SK-N-SH (cell line): ENCODE measurements around the gene TANGO6. TPM values are rescaled to one million over a fixed set of nuclear protein-coding genes. Genes with fewer than 3 reads are reported as not detected.

Experiments used
- CTCF ChIA-PET: fragments of 300-600, 350-600 bp; formaldehyde crosslinking; extraction: SDS; loops from one replicate; lab custom pipeline; 2021; lab: Yijun Ruan, JAX
- POLR2A ChIA-PET: fragments of 350-600 bp; sonication (Branson Sonifier 250); formaldehyde crosslinking; extraction: SDS; loops from one replicate; lab custom pipeline; 2020; ENCODE audit warnings: antibody characterized with exemption, inconsistent platforms; lab: Yijun Ruan, JAX
- DNase-seq: peaks from one replicate; pipeline ENCODE4 v3.0.0; 2012
- H2AFZ ChIP-seq: fragments of 200-600 bp; sonication (generic); 2 replicates; pipeline ENCODE4 v1.8.1; 2016; ENCODE audit warnings: antibody characterized with exemption, mild to moderate bottlenecking, low read depth
- H3F3A ChIP-seq: fragments of 200-600 bp; sonication (generic); replicated peaks from 2 replicates; pipeline ENCODE3; 2016; ENCODE audit warnings: antibody characterized with exemption, mild to moderate bottlenecking; ENCODE audit not compliant: insufficient read depth
- H3K27ac ChIP-seq, 2 experiments: fragments of 200-500 bp in 1 of 2; fragments of 200-600 bp in 1 of 2; sonication (Bioruptor generic) in 1 of 2; sonication (generic), shearing (Covaris generic) in 1 of 2; 2 replicates each; pipeline versions ENCODE4 v1.5.1 to v1.6.1; 2014 to 2016; ENCODE audit warnings: low read depth in 2 of 2, inconsistent platforms in 1 of 2, low read length in 1 of 2, mild to moderate bottlenecking in 1 of 2, mixed read lengths in 1 of 2
- H3K27me3 ChIP-seq: fragments of 200-600 bp; sonication (generic), shearing (Covaris generic); 2 replicates; pipeline ENCODE4 v1.6.1; 2016; ENCODE audit warnings: mixed run types; ENCODE audit not compliant: insufficient read depth
- H3K36me3 ChIP-seq, 2 experiments: fragments of 200-500 bp in 1 of 2; fragments of 200-600 bp in 1 of 2; sonication (Bioruptor generic) in 1 of 2; sonication (generic) in 1 of 2; replicated peaks in 1 of 2; 2 replicates each; pipeline versions ENCODE3 to v1.5.1; 2014 to 2016; ENCODE audit warnings: low read length in 1 of 2, mild to moderate bottlenecking in 1 of 2; ENCODE audit not compliant: insufficient read depth in 2 of 2, control insufficient read depth in 1 of 2
- H3K4me1 ChIP-seq, 2 experiments: fragments of 200-500 bp in 1 of 2; fragments of 200-600 bp in 1 of 2; sonication (Bioruptor generic) in 1 of 2; sonication (generic), shearing (Covaris generic) in 1 of 2; 2 replicates each; pipeline versions ENCODE4 v1.5.1 to v1.6.1; 2014 to 2016; ENCODE audit warnings: low read depth in 1 of 2, low read length in 1 of 2, mixed run types in 1 of 2; ENCODE audit not compliant: insufficient read depth in 2 of 2, control insufficient read depth in 1 of 2
- H3K4me2 ChIP-seq: fragments of 200-600 bp; sonication (generic), shearing (Covaris generic); 2 replicates; pipeline ENCODE4 v1.6.1; 2017; ENCODE audit warnings: mixed run types
- H3K4me3 ChIP-seq, 2 experiments: fragments of 200-500 bp in 1 of 2; fragments of 200-600 bp in 1 of 2; sonication (Bioruptor generic) in 1 of 2; sonication (generic), shearing (Covaris generic) in 1 of 2; 2 replicates each; pipeline versions ENCODE4 v1.5.1 to v1.8.1; 2014 to 2016; ENCODE audit warnings: low read depth in 2 of 2, inconsistent platforms in 1 of 2, low read length in 1 of 2, mild to moderate bottlenecking in 1 of 2, mixed read lengths in 1 of 2, moderate library complexity in 1 of 2
- H3K79me2 ChIP-seq: fragments of 200-600 bp; sonication (generic); 2 replicates; pipeline ENCODE4 v1.8.1; 2017; ENCODE audit warnings: mild to moderate bottlenecking; ENCODE audit not compliant: insufficient read depth
- H3K9ac ChIP-seq: fragments of 200-600 bp; sonication (generic); 2 replicates; pipeline ENCODE4 v1.6.1; 2017; ENCODE audit warnings: mixed run types
- H3K9me2 ChIP-seq: fragments of 200-600 bp; sonication (generic); 2 replicates; pipeline ENCODE4 v1.6.1; 2017; ENCODE audit warnings: mixed run types
- H3K9me3 ChIP-seq: fragments of 200-600 bp; sonication (generic); 2 replicates; pipeline ENCODE4 v1.6.1; 2017; ENCODE audit warnings: mixed run types, mild to moderate bottlenecking, moderate library complexity
- H4K20me1 ChIP-seq: fragments of 200-600 bp; sonication (generic); 2 replicates; pipeline ENCODE4 v1.6.1; 2017; ENCODE audit warnings: mild to moderate bottlenecking, mixed run types; ENCODE audit not compliant: insufficient read depth
- CTCF ChIP-seq: fragments of 200-600 bp; sonication (generic); IDR thresholded peaks from 2 replicates; pipeline ENCODE4 v1.6.1; 2017; ENCODE audit warnings: antibody characterized with exemption, mild to moderate bottlenecking, moderate library complexity
- EP300 ChIP-seq, 2 experiments: IDR thresholded peaks; 2 replicates each; pipeline versions ENCODE4 v1.4.0 to v1.6.1; 2012; ENCODE audit warnings: borderline replicate concordance in 1 of 2, low read depth in 1 of 2, low read length in 1 of 2
- FOSL2 ChIP-seq: IDR thresholded peaks from 2 replicates; pipeline ENCODE4 v1.4.0; 2012; ENCODE audit warnings: low read depth, mild to moderate bottlenecking, moderate library complexity, borderline replicate concordance
- FOXJ3 ChIP-seq: sonication (generic); formaldehyde crosslinking; IDR thresholded peaks from 2 replicates; pipeline ENCODE4 v1.5.1; 2020; ENCODE audit warnings: mild to moderate bottlenecking, missing genetic modification reagents
- FOXM1 ChIP-seq: IDR thresholded peaks from 2 replicates; pipeline ENCODE4 v1.4.0; 2012; ENCODE audit warnings: low read depth, mild to moderate bottlenecking
- GABPA ChIP-seq: IDR thresholded peaks from 2 replicates; pipeline ENCODE4 v1.4.0; 2012; ENCODE audit warnings: low read depth, mild to moderate bottlenecking
- GATA2 ChIP-seq: sonication (generic); formaldehyde crosslinking; IDR thresholded peaks from 2 replicates; pipeline ENCODE4 v1.5.0; 2020; ENCODE audit warnings: mild to moderate bottlenecking, missing genetic modification reagents
- IRF3 ChIP-seq: fragments of 150-350 bp; IDR thresholded peaks from 2 replicates; pipeline ENCODE4 v1.6.1; 2016; ENCODE audit warnings: mild to moderate bottlenecking, low read depth, low read length
- NRF1 ChIP-seq: IDR thresholded peaks from 2 replicates; pipeline ENCODE4 v1.6.1; 2012; ENCODE audit warnings: low read depth, mild to moderate bottlenecking, low read length
- REST ChIP-seq: IDR thresholded peaks from 2 replicates; pipeline ENCODE4 v1.6.1; 2012; ENCODE audit warnings: mild to moderate bottlenecking, low read depth, low read length, moderate library complexity
- RFX5 ChIP-seq: IDR thresholded peaks from 2 replicates; pipeline ENCODE4 v1.6.1; 2012; ENCODE audit warnings: mild to moderate bottlenecking, improper control_type of control experiment, low read length
- RXRA ChIP-seq: IDR thresholded peaks from 2 replicates; pipeline ENCODE4 v1.4.0; 2012; ENCODE audit warnings: low read depth, mild to moderate bottlenecking, borderline replicate concordance
- SIN3A ChIP-seq: IDR thresholded peaks from 2 replicates; pipeline ENCODE4 v1.6.1; 2012; ENCODE audit warnings: low read depth, mild to moderate bottlenecking, low read length, moderate library complexity, borderline replicate concordance
- TCF12 ChIP-seq: IDR thresholded peaks from 2 replicates; pipeline ENCODE4 v1.4.0; 2012
- USF1 ChIP-seq: IDR thresholded peaks from 2 replicates; pipeline ENCODE4 v1.4.0; 2012; ENCODE audit warnings: low read depth, borderline replicate concordance
- WGBS: methylation state at CpG from one replicate; pipeline ENCODE4 v1.1.6; 2017; ENCODE audit warnings: low lambda C conversion rate; 5-methylcytosine and 5-hydroxymethylcytosine counted together
- polyA plus RNA-seq, 3 experiments: library from polyadenylated mRNA; depleted of rRNA; stranded (reverse); fragments of >200 nt; gene quantifications; 2 replicates each; pipeline ENCODE4 v1.2.3, GENCODE V29; 2012

The TANGO6 gene
- polyA plus RNA-seq, 1 of the 3 experiments (the other 2 are of a cell fraction), result 5.5 TPM

GRCh38 chr16:69049146-69049545 lies 205.8 kb downstream of the TANGO6 start (continued):
- TF ChIP-seq EP300 (IDR thresholded peaks at IDR 0.05; ENCODE audit: borderline replicate concordance in 1 of 2, low read depth in 1 of 2, low read length in 1 of 2), result peak in 1 of 2 experiments; percentile 18; a peak in 1 of 4 replicates

GRCh38 chr16:69049603-69050375 lies 206.5 kb downstream of the TANGO6 start:
- CTCF ChIA-PET, result no interaction called here
- peaks cover 0 to 7% of the 10 kb centered on the region in 2 experiments; a peak in 2 of 4 replicates for H3K4me1 ChIP-seq
- WGBS, result 90% methylated on average over 5 of the region's 5 CpGs
- POLR2A ChIA-PET, result no interaction called here
- peak overlapping the region; percentile 27; the same call in 1 of the 2 replicates for H3K4me2 ChIP-seq
- H3K27ac ChIP-seq, result peak overlapping the region in 1 of 2 experiments; percentile 63; a peak in 2 of 4 replicates
- no peaks in the 10 kb centered on the region for H3K36me3 ChIP-seq
- H3K79me2 ChIP-seq, result no peaks in the 10 kb centered on the region
- no peak overlapping the region for H3K9ac ChIP-seq
- no peaks in the 10 kb centered on the region for H3K27me3 ChIP-seq
- H3K9me2 ChIP-seq, result no peaks in the 10 kb centered on the region
- DNase-seq, result no peak
- H3F3A ChIP-seq, result peaks cover 10% of the 10 kb centered on the region
- TF ChIP-seq RFX5 (no peak), SIN3A (no peak), NRF1 (no peak), FOXJ3 (CRISPR knock-in tag) (no peak), IRF3 (no peak), EP300 (IDR thresholded peaks at IDR 0.05; ENCODE audit: borderline replicate concordance in 1 of 2, low read depth in 1 of 2, low read length in 1 of 2) (no peak), USF1 (no peak), CTCF (no peak), RXRA (no peak), GATA2 (no peak), GABPA (no peak), FOXM1 (no peak), FOSL2 (no peak), TCF12 (no peak), REST (no peak)
- no peak overlapping the region for H3K4me3 ChIP-seq
- H2AFZ ChIP-seq, result peak overlapping the region; percentile 68; the same call in 1 of the 2 replicates
- H3K9me3 ChIP-seq, result no peaks in the 10 kb centered on the region
- no peaks in the 10 kb centered on the region for H4K20me1 ChIP-seq
